CD4-positive, alpha-beta T cell treated with Interleukin-17A for 4 hours (primary cell): ENCODE measurements around the gene MAD2L2.

Experiments
- DNase-seq: peaks from one replicate; pipeline ENCODE4 v3.0.0-alpha.2; 2020; ENCODE audit warnings: mixed read lengths

The MAD2L2 gene

GRCh38 chr1:11680270-11681070 is 478 bp downstream of the MAD2L2 start:
- DNase-seq: peak; percentile 18

GRCh38 chr1:11678442-11678841 is 2.5 kb downstream of the MAD2L2 start:
- no peak for DNase-seq

- no peak for DNase-seq
Measured at GRCh38 chr1:11676386-11677103, 4.4 kb downstream of the MAD2L2 start.

DNA sequence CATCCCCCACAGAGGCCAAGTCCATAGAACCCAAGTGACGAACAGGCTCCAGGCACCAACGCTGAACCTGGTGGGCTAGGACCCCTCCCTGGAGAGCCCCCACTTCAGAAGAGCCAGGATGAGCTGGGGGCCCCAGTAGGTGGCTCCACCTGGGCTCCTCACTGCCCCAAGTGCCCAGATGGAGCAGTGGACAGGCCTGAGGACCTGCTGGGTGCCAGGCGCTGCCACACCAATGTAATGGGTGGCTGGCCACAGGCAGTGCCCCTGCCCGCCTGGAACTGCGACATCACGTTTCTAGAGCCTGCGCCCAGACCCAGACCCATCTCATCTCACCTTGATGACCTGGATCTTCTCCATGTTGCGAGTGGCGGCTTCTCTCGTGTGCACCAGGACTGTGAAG is 5.6 kb downstream of the MAD2L2 start:
- no peak for DNase-seq

- no peak for DNase-seq
Measured at GRCh38 chr1:11674488-11674887, 6.5 kb downstream of the MAD2L2 start.

DNA sequence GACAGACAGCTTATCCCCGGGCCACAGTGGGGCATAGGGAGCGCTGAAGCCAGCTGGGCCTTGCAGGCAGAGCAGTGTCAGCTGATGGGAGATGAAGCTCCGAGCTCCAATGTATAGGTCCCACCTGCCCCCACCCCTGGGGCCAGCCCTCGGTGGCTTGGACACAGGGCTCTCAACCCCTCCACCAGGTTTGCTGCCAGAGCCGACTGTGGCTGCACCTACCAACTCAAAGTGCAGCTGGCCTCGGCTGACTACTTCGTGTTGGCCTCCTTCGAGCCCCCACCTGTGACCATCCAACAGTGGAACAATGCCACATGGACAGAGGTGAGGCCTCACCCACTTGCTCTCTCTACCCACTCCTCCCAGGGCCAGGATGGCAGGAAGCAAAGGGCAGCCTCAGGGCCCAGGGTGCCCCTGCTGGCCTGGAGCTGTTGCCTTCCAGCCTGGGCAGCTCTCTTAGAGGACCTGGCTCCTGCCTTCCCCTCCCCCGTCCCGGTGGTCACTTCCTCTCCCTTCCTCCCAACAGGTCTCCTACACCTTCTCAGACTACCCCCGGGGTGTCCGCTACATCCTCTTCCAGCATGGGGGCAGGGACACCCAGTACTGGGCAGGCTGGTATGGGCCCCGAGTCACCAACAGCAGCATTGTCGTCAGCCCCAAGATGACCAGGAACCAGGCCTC is 7.7 kb downstream of the MAD2L2 start:
- DNase-seq: no peak

- DNase-seq: no peak
Measured at GRCh38 chr1:11671544-11672286, 9.2 kb downstream of the MAD2L2 start.

DNA sequence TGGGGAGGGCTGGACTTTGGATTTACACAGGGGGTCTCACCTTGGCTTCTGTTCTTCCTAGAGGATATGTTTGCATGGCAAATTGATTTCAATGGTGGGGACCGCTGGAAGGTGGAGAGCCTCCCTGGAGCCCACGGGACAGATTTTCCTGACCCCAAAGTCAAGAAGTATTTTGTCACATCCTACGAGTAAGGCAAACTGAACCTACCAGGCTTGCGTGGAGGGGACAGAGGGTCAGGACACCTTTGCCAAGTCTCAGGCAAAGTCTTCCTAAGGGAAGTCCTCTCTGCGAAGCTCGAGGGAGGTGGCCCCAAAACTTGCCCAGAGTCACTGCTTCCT is 9.8 kb downstream of the MAD2L2 start:
- no peak for DNase-seq

GRCh38 chr1:11670747-11671146 is 10.2 kb downstream of the MAD2L2 start:
- DNase-seq: no peak

DNA sequence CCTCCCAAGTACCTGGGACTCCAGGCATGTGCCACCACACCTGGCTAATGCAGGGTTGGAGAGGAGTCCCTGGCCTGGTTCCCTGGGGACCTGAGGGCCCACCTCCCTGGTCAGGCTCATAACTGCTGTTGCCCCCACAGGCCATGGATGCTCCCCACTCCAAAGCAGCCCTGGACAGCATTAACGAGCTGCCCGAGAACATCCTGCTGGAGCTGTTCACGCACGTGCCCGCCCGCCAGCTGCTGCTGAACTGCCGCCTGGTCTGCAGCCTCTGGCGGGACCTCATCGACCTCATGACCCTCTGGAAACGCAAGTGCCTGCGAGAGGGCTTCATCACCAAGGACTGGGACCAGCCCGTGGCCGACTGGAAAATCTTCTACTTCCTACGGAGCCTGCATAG is 12.4 kb downstream of the MAD2L2 start:
- no peak for DNase-seq

DNA sequence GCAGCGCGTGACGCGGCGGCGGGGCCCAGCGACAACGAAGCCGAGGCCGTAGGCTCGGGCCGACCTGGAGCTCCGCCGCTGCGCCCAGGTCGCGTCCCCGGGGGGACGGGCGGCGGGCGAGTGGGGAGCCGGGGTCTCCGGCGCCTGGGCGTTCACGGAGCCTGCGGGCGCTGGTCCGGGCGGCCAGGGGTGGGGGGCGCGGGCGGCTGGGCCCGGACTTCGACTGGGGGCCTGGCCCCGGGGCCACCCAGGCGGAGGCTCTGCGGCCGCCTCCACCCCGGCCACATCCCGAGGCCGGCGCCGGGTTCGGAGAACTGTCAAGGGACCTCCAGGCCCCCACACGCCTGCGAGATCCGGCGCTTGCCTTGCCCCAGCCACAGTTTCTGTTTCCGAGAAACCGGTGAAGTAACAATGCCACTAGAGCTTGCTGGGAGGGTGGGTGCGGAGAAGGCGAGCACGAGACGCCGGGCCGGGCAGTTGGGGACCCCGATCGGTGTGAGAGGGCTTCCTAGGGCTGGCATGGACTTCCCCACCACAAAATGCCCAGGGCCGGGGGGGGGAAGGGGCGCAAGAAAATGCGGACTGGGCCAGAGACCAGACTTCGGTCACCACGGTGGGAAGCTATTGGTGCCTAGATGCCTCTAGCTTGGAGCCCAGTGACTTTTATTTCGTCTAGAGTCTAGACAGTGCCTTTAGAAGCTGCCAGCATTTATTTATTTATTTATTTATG is 16.4 kb downstream of the MAD2L2 start:
- DNase-seq: peak; percentile 62

- DNase-seq: no peak
Measured at GRCh38 chr1:11661103-11661502, 19.8 kb downstream of the MAD2L2 start.

DNA sequence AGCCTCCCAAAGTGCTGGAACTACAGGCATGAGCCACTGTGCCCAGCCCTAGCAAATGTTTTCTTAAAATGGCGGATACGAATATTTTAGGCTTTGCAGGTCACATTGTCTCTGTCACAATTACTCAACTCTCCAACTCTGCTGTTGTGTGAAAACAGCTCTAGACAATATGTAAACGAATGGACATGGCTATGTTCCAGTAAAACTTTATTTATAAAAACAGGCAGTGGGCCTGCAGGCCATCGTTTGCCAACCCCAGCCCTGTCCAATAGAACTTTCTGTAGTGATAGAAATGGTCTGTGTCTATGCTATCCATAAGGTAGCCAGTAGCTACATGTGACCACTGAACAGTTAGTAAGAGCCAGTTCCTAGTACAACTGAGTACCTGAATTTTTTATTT is 21.2 kb downstream of the MAD2L2 start:
- no peak for DNase-seq

- no peak for DNase-seq
Measured at GRCh38 chr1:11658542-11658941, 22.4 kb downstream of the MAD2L2 start.

GRCh38 chr1:11657654-11658053 is 23.3 kb downstream of the MAD2L2 start:
- DNase-seq: no peak

DNA sequence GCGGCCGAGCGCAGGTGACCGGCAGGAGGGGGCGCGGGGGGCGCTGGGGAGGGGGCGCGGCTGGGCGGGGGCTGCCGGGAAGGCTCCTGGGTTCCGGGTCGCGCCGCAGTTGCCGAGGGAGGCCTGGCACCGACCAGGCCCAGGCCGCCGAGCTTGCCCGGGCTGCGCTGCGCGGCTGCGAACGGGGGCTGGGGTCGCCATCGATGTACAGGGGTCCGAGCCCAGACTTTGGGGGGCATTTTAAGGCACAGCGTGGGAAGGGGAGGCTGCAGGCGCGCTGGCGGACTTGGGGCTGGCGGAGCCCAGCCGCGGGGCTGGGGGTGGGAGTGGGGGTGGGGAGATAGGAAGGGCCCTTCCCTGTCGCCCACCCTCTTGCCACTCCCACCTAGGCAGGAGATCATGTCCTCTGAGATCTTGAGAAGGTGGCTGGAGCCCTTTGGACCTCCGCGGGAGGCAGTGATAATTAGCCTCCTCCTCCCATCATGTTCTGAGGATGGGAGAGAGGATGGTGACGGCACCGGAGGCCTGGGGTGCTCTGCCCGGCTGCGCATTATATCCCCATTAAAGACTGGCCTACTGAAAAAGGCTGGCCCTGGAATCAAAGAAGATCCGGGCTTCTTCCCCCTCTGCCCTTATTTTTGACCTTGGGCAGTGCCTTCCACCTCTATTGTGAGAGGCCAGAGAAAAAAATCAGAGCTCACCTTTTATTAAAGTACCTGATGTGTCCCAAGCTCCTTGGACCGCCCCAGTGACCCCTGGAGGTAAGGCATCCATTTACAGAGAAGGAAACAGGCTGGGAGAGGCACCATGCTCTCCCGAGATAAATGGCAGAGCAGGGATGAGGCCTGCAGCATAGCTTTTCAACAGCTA is 25.8 kb downstream of the MAD2L2 start:
- peak; percentile 19 for DNase-seq

DNA sequence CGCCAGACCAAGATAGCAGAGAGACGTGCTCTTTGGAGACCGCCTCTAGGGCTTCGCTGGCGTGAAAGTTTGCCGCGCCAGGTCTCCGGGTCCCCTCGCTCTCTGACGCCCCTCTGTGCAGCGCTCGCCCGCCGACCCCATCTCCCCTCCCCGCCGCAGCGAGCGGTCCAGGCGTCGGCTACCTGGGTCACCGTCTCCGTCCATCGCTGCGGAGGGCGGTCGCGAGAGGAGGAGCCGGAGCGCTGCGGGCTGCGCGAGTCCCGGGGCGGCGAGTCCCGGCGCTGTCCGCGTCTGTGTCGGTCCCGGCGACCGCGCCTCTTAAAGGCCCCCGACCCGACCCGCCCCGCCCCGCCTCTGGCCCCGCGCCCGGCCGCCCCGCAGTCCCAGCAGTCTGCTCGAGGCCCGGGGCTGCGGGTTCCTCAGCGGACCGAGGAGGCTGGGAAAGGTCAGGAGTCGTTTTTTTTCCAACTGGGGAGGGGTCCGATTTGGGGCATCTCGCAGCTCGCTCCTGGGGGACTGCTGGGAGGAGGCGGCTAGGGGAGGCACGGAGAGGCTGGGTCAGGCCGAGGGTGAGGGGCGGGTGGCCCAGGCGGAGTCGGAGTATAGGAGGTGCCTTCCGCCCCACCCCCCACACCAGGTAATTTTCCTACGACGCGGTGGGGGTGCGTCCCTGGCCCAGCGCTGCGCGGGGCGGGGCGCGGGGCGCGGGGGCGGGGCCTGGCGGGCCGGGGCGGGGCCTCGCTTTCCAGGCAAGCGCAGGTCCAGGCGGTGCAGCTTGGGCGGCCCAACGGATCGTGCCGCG is 26.6 kb downstream of the MAD2L2 start, which contains the start of the genes FBXO2 and FBXO44:
TSS of gene FBXO2 (minus strand) at position 293 of the 802 bp plus-strand sequence. CDS start at position 204, 89 bp downstream.
TSS of gene FBXO44 (plus strand) at position 741 of the 802 bp plus-strand sequence. CDS start 959 bp downstream, outside the sequence.
- peak; percentile 82 for DNase-seq

GRCh38 chr1:11653861-11654136 is 27.1 kb downstream of the MAD2L2 start:
- no peak for DNase-seq

DNA sequence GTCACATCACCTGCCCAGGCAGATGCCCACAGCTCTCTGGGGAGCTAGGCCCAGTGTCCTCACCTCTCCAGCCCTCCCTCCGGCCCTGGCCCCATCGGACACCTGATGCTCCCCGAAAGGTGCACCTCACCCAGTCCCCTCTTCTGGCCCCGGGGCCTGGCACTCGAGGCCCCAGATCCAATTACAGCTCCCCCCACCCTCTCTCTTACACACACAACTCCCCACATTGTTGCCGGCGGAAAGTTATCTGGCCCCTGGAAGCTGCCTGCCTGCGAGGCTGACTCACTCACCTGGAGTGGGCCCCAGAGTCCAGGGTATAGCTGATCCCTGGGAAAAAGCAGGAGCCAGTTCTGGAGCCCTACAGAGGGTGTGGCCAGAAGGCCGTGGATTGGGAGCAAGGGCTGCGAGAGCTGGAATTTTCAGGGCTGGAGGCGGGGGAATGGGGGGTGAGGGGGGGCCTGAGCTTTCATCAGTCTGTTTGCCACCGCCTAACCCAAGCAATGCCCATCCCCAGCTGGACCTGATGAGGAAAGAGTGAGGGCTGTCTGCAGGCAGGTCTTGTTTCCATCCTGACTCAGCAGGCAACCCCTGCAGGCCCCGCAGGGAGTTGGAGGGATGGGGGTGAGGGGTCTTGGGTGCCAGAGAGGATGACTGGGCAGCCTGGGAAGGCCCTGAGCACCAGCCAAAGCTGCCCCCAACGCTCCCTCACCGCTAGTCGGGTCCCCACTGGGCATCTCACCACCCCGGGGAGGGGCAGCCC is 27.7 kb downstream of the MAD2L2 start:
- DNase-seq: no peak
